HepG2 (cell line): ENCODE data around the gene MOGAT3. TPM values are rescaled to one million over a fixed set of nuclear protein-coding genes. Genes with fewer than 3 reads are reported as not detected.

Experiments used
- ARNTL ChIP-seq: sonication (generic); formaldehyde crosslinking; IDR thresholded peaks from 2 replicates; pipeline ENCODE4 v1.4.0; 2020; ENCODE audit warnings: mild to moderate bottlenecking, missing genetic modification reagents
- ATF2 ChIP-seq: sonication (generic); formaldehyde crosslinking; IDR thresholded peaks from 2 replicates; pipeline ENCODE4 v1.4.0; 2020; ENCODE audit warnings: missing genetic modification reagents
- CHD4 ChIP-seq: fragments of 200-600 bp; sonication (generic); IDR thresholded peaks from 2 replicates; pipeline ENCODE4 v1.7.0; 2017; ENCODE audit warnings: mild to moderate bottlenecking, low read length, borderline replicate concordance
- EED ChIP-seq: sonication (generic); formaldehyde crosslinking; IDR thresholded peaks from 2 replicates; pipeline ENCODE4 v1.5.0; 2020; ENCODE audit warnings: mild to moderate bottlenecking, missing genetic modification reagents
- FOXA3 ChIP-seq: IDR thresholded peaks from 2 replicates; pipeline ENCODE4 v1.6.1; 2016; ENCODE audit warnings: missing genetic modification reagents, missing compliant biosample characterization
- HIVEP1 ChIP-seq: sonication (generic); formaldehyde crosslinking; IDR thresholded peaks from 2 replicates; pipeline ENCODE4 v1.4.0; 2020; ENCODE audit warnings: mild to moderate bottlenecking, missing genetic modification reagents
- KAT2B ChIP-seq: fragments of 150-350 bp; IDR thresholded peaks from 2 replicates; pipeline ENCODE4 v1.6.1; 2014; ENCODE audit warnings: low read depth, low read length, borderline replicate concordance
- KLF12 ChIP-seq: sonication (generic); formaldehyde crosslinking; IDR thresholded peaks from 2 replicates; pipeline ENCODE4 v1.4.0; 2020; ENCODE audit warnings: missing genetic modification reagents, borderline replicate concordance
- KLF6 ChIP-seq: IDR thresholded peaks from 2 replicates; pipeline ENCODE4 v1.8.0; 2016; ENCODE audit warnings: missing biosample characterization, missing genetic modification reagents
- MTF2 ChIP-seq: sonication (generic); formaldehyde crosslinking; IDR thresholded peaks from 2 replicates; pipeline ENCODE4 v1.5.0; 2020; ENCODE audit warnings: missing genetic modification reagents, borderline replicate concordance
- PCBP2 ChIP-seq: fragments of 200-400 bp; formaldehyde crosslinking; optimal IDR thresholded peaks from 2 replicates; pipeline ENCODE3; 2018; ENCODE audit warnings: low read length, low read depth; ENCODE audit not compliant: poor library complexity, severe bottlenecking
- RORA ChIP-seq: sonication (generic); formaldehyde crosslinking; IDR thresholded peaks from 2 replicates; pipeline ENCODE4 v1.5.0; 2020; ENCODE audit warnings: mild to moderate bottlenecking, missing genetic modification reagents, moderate library complexity
- SIX1 ChIP-seq: sonication (generic); formaldehyde crosslinking; IDR thresholded peaks from 2 replicates; pipeline ENCODE4 v1.4.0; 2020; ENCODE audit warnings: missing genetic modification reagents, borderline replicate concordance
- SRSF9 ChIP-seq: fragments of 200-400 bp; formaldehyde crosslinking; IDR thresholded peaks from 2 replicates; pipeline ENCODE4 v1.6.1; 2018; ENCODE audit warnings: borderline replicate concordance, mild to moderate bottlenecking, low read depth, low read length; ENCODE audit not compliant: insufficient read depth, poor library complexity, severe bottlenecking
- TCF7 ChIP-seq: sonication (generic); IDR thresholded peaks from 2 replicates; pipeline ENCODE4 v1.6.1; 2016; ENCODE audit warnings: antibody characterized with exemption, low read depth
- ZBED4 ChIP-seq: sonication (generic); formaldehyde crosslinking; IDR thresholded peaks from 2 replicates; pipeline ENCODE4 v1.4.0; 2020; ENCODE audit warnings: missing genetic modification reagents, borderline replicate concordance
- ZBTB3 ChIP-seq: sonication (generic); formaldehyde crosslinking; IDR thresholded peaks from 2 replicates; pipeline ENCODE4 v1.4.0; 2020; ENCODE audit warnings: low read depth, mild to moderate bottlenecking, moderate library complexity, missing genetic modification reagents, borderline replicate concordance
- ZNF260 ChIP-seq: sonication (generic); formaldehyde crosslinking; IDR thresholded peaks from 2 replicates; pipeline ENCODE4 v1.4.0; 2020; ENCODE audit warnings: missing genetic modification reagents, low read depth, mild to moderate bottlenecking, borderline replicate concordance
- ZNF563 ChIP-seq: sonication (generic); formaldehyde crosslinking; IDR thresholded peaks from 2 replicates; pipeline ENCODE4 v1.8.0; 2022; ENCODE audit warnings: mild to moderate bottlenecking, moderate library complexity, missing genetic modification reagents
- ZNF569 ChIP-seq: sonication (generic); formaldehyde crosslinking; IDR thresholded peaks from 2 replicates; pipeline ENCODE4 v1.5.0; 2020; ENCODE audit warnings: mild to moderate bottlenecking, missing genetic modification reagents, moderate library complexity, borderline replicate concordance
- ZNF572 ChIP-seq: sonication (generic); formaldehyde crosslinking; IDR thresholded peaks from 2 replicates; pipeline ENCODE4 v1.5.1; 2020; ENCODE audit warnings: mild to moderate bottlenecking, missing genetic modification reagents
- ZNF703 ChIP-seq: sonication (generic); formaldehyde crosslinking; IDR thresholded peaks from 2 replicates; pipeline ENCODE4 v1.5.1; 2020; ENCODE audit warnings: missing genetic modification reagents, mild to moderate bottlenecking, moderate library complexity, borderline replicate concordance
- polyA plus RNA-seq, 8 experiments: library from polyadenylated mRNA; depleted of rRNA in 3 of 8; stranded (reverse) in 7 of 8; unstranded in 1 of 8; fragments of >200 nt; fragmentation: Illumina TruSeq in 4 of 8; extraction: Trizol in 4 of 8; gene quantifications; 2 replicates each; pipeline versions ENCODE4 v1.2.1 to v1.2.3, GENCODE V29; 2011 to 2016; ENCODE audit warnings: low read depth in 4 of 8, missing spikeins in 1 of 8, mixed read lengths in 1 of 8; ENCODE audit not compliant: insufficient read depth in 1 of 8
- total RNA-seq, 5 experiments: library from RNA; depleted of rRNA; stranded (reverse); fragments of >200 nt; fragmentation: Illumina TruSeq; extraction: Trizol; gene quantifications; 2 replicates each; pipeline ENCODE4 v1.2.3, GENCODE V29; 2016; ENCODE audit warnings: low read depth in 1 of 5
- TF ChIP-seq, protein P1 (sequence below): sonication (generic); formaldehyde crosslinking; IDR thresholded peaks from 2 replicates; pipeline ENCODE4 v1.9.0; 2021; ENCODE audit warnings: missing genetic modification reagents, borderline replicate concordance

MOGAT3 gene
- total and polyA plus RNA-seq, 2 of the 13 experiments (the other 11 are each of a cell fraction or from before 2014, with no cell fraction given): 22.5 to 30.5 TPM

DNA sequence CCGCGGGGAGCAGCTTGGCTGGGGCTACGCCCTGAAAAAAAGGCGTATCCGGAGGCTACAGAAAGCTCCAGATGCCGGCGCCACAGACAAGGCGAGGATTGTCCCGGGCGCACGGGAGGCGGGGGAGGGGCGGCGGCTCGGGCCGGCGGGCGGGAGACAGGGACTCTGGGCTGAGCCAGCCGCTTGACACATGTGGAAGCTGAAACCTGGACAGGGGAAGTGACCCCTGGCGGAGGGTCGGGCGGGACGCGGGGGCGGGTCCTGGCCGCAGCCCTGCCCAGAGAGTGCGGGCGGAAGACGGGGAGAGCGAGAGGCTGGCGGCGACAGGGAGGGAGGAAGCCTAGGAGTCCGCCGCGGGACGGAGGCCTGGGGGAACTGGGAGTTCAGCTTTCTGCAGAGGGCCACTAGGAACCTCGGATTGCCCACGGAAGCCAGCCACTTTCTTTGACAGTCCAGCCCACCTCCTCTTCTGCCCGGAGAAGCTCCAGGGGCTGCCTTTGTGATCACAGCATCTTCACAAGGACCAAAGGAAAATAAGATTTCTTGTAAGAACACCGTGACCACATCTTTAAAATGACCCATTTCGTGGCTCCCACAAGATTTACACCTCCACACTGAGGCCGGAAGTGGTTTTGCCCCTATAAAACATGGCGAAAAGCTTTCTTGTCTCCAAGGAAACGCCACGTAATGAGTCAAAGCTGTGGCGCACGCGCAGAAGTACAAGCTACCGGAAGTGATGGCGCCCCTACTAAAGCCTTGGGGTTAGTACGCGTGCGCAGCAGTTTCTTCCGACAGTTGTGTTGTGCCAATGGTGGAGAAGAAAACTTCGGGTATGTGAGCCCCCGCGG lies 16.8 kb upstream of the MOGAT3 start, which contains the start of the genes PLOD3 and ZNHIT1 (continued):
- no peak for TF ChIP-seq ZBTB3
- TF ChIP-seq CHD4: peak; percentile 46; the same call in 1 of the 2 replicates
- no peak for TF ChIP-seq EED (CRISPR knock-in tag)
- peak; percentile 72; the same call in 1 of the 2 replicates for TF ChIP-seq HIVEP1 (CRISPR knock-in tag)
- no peak for TF ChIP-seq MTF2 (CRISPR knock-in tag)
- no peak; the same call in 1 of the 2 replicates for TF ChIP-seq ZNF703 (CRISPR knock-in tag)
- TF ChIP-seq KAT2B: no peak
- TF ChIP-seq RORA (CRISPR knock-in tag): no peak
- TF ChIP-seq SRSF9: no peak
- peak; percentile 62; the same call in 1 of the 2 replicates for TF ChIP-seq KLF12 (CRISPR knock-in tag)
- TF ChIP-seq SIX1 (CRISPR knock-in tag): no peak
- TF ChIP-seq ZNF563 (CRISPR knock-in tag): 0 out of 2 replicates have a peak, but pooled peaks have one; percentile 62
- TF ChIP-seq ARNTL (CRISPR knock-in tag): no peak
- no peak for TF ChIP-seq TCF7
- TF ChIP-seq FOXA3 (CRISPR knock-in tag): no peak
- TF ChIP-seq ZNF569 (CRISPR knock-in tag): no peak
- no peak for TF ChIP-seq PCBP2
- TF ChIP-seq ZNF572 (CRISPR knock-in tag): no peak
- TF ChIP-seq ZNF260 (CRISPR knock-in tag): no peak
- TF ChIP-seq ZBED4 (CRISPR knock-in tag): peak; percentile 39; the same call in 1 of the 2 replicates
- TF ChIP-seq ATF2 (CRISPR knock-in tag): 0 out of 2 replicates have a peak, but pooled peaks have one; percentile 47
- TF ChIP-seq, protein P1, sequence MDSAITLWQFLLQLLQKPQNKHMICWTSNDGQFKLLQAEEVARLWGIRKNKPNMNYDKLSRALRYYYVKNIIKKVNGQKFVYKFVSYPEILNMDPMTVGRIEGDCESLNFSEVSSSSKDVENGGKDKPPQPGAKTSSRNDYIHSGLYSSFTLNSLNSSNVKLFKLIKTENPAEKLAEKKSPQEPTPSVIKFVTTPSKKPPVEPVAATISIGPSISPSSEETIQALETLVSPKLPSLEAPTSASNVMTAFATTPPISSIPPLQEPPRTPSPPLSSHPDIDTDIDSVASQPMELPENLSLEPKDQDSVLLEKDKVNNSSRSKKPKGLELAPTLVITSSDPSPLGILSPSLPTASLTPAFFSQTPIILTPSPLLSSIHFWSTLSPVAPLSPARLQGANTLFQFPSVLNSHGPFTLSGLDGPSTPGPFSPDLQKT: no peak
- TF ChIP-seq KLF6 (CRISPR knock-in tag): peak; percentile 18; the same call in 1 of the 2 replicates
